Stimulated activated naive CD8-positive, alpha-beta T cell treated with anti-CD3 and anti-CD28 coated beads, Interleukin-15, Interleukin-2, amounts not matched to agents 100 U/mL and 50 U/mL, for 24 hours (primary cell): ENCODE data around the gene SEC23B.
"Not testable (repeated sequence)": the region's sequence is repeated elsewhere in the genome, so short reads cannot be mapped to it uniquely, and the experiment has no call there.

Experiments
- ATAC-seq: fragments of 150-1000 bp; cut with Tn5 transposase; one replicate; pipeline ENCODE4 v1.10.0; 2021
- DNase-seq: peaks from one replicate; pipeline ENCODE4 v3.0.0; 2021

Gene SEC23B

DNA sequence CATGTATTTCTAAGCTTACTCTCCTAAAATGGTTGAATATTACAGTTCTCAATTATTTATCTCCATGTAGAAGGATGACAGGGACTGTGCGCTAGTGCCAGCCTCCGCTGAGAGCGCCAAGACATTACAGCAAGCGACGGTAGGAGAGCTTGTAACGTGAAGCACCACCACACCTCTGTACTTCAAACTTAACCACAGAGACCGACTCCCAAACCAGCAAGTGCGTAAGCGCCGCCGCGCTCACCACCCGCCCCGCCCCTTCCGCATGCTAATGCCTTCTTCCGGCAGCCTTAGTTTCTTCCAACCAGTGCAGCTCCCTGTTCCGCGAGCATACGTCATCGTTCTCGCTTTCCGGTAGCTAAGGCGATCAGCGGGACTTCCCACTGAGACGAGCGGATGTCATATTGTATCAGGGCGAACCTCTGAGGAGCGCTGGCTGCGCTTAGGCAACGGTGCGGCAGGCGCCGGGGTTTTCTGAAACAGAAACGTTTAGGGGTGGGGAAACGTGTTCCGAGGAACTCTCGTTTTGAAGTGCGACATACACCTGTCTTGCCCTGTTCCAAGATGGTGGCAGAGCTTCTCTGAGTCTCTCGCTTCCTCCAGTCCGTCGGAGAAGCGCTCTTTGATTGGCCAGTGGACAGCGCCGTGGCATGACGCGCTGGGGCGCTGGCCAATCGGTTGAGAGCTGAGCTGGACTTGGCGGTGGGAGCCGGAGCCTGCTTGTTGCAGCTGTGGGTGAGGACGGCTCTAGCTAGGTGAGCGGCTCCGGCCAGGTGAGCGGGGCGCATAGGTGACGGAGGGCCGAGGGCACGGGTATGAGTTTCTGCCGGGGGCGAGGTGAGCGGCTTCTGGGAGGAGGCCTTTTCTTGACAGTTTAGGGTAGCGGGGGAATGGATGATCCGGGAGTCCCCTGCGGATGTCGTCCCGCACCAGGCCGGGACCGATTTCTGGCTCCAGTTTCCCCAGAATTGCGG lies at the start of gene SEC23B:
Gene SEC23B (plus strand): TSS at position 723 of the 974 bp plus-strand sequence. CDS start 2,896 bp downstream, outside the sequence.
- ATAC-seq = peak; percentile 97
- peak; percentile 98 for DNase-seq

DNA sequence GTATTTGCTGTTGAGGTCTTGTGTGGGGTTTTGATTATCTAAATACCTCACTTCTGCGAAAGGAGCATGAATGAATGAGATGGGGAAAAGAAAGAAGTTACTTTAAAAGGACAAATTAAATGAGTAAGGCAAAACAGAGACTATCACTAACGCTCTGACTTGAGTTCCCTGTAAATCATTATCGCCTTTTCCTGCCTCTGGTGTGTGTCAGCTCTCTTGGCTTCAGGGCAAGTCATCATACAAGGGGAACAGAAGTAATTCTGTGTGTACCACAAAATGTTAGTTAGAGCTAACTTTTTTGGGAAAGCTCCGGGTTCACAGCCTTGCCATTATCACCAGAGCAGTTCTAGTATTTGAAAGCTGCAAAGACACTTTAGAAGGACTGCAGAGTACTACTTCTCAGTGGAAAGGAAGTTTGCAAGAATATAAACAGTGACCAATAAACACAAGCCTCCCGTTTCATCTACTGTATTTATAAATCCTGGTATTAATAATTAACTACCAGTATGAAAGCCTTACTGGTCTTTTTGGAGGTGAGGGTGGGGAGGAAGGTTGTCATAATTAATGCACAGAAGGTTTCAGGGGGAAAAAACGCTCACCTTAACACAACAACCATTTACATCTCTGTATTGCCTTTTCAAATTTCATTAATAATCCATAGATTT lies 42.1 kb upstream of the SEC23B start:
- ATAC-seq (no peak), DNase-seq (no peak)

DNA sequence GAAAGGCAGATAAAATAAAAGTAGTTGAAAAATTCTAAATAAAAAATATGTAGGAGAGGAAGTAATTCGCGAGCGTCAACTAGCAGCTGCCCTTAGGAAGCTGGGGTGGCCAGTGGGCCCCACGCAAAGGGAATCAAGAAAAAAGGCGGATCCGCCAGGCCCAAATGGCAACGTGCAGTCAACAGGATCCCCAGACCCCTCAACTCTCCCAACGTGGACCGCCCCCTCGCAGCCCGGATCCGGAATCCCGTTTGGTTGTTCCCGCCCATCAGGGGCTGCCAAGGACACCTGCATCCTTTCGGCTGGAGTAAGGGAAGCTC lies 41.2 kb upstream of the SEC23B start:
- DNase-seq (no peak), ATAC-seq (peak; percentile 28)

DNA sequence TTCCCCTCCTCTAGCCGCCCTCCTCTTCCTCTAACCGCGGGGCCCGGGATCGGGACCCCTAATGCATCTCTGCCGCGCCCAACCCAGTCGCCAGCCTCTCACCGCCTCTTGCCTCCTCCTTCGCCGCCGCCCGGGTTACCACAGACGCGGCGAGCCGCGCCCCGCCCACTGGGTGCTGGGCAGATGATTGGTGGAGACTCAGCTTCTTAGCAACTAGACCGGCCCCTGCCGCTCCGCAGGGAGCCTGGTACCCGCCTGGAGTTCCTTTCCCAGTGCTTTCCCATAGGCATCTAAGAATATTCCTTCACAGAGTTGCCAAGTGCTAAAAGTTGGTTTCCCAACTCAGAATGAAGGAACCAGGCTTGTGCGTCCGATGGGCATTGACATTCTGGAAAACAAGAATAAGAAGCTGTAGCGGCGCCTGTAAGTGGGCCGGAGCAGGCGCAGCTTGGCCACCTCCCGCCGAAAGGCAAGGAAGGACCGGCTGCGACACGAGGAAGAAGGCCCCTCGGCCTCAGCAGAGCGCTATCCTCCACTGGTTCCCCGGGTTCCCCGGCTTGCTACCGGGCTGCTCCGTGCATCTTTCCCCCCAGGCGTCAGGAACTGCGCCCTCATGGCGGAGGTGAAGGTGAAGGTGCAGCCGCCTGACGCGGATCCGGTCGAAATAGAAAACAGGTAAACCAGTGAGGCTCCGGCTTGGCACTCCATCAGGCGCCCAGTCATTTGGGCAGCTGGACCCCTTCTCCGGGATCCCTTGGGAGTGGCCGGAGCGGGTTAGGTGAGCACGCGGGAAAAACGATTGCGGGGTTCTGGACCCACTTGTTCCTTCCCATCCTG lies 40.6 kb upstream of the SEC23B start, which contains the start of the genes DZANK1 and POLR3F:
Gene DZANK1 (minus strand): TSS at position 137 of the 837 bp plus-strand sequence. CDS start 1,672 bp downstream, outside the sequence.
Gene POLR3F (plus strand): TSS at position 497 of the 837 bp plus-strand sequence. CDS start 117 bp downstream, at position 614.
- ATAC-seq (peak; percentile 99), DNase-seq (peak; percentile 95)

DNA sequence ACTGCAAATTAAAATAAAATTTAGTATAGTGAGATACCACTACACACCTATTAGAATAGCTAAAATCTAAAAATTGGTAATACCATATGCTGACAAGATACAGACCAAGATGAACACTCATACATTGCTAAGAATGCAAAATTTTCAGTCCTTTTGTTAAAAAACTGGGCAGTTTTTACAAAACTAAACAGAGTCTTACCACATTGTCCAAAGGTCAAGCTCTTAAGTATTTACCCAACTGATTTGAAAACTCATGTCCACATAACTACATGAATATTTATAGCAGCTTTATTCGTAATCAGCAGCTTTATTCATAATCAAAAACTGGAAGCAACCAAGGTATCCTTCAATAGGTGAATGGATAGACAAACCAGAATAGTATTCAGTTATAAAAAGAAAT lies 30.5 kb upstream of the SEC23B start:
- no peak for DNase-seq
- ATAC-seq = no peak

DNA sequence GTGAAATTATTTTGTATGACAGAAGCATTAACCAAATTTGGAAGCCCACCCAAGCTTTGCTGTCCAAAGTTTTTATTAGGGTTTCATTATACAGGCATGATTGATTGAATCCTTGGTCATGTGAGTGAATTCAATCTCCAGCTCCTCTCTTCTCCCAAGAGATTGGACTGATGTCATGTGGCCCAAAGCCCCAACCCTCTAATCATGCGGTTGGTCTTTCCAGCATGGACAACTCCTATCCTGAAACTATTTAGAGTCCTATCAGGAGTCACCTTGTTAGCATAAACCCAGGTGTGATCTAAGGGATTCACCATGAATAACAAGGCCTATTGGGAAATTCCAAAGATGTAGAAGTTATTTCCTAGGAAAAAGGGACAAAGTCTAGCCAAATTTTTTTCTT lies 29.9 kb upstream of the SEC23B start:
- ATAC-seq = no peak
- no peak for DNase-seq

DNA sequence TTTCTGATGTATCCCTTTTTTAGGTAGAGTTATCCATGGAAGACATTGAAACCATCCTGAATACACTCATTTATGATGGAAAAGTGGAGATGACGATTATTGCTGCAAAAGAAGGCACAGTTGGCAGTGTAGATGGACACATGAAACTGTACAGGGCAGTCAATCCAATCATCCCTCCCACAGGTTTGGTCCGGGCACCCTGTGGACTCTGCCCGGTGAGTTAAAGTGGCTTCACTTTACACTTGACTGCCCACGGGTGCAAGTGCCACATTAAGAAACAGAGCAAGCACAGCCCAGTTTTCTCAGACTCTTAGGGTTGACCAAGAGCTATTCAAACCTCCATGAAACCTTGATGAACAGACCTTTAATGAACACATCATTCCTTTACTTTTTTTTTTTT lies 26.1 kb upstream of the SEC23B start:
- DNase-seq = no peak
- no peak for ATAC-seq

DNA sequence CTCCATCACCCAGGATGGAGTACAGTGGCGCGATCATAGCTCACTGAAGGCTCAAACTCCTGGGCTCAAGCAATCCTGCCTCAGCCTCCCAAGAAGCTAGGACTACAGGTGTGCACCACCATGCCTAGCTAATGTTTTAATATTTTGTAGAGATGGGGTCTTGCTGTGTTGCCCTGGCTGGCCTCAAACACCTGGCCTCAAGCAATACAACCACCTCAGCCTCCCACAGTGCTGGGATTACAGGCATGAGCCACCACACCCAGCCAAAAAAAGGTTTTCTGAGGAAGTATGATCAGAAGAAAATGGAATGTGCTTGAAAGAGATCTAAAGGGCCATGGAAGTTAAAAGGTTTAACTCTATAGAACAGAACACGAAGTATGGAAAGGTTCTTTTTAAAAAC lies 19.4 kb upstream of the SEC23B start:
- DNase-seq (no peak), ATAC-seq (no peak)

DNA sequence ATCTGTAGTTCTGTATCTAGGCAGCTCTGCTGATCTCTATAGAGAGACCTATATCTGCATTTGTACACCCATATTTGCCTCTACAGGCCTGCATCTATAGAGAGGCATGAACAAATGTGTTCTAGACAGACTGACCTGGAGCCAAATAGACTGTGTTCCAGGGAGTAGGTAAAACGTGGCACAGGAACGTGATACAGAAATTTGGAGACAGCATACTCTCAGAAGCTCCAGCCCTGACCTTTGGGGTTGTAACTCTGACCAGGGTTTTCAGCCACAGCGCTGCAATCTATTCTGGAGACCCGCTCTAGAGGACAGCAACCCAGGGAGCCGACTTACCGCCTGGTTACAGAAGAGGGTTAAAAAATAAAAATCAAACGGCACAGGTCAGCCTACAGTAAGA lies 11.7 kb upstream of the SEC23B start:
- ATAC-seq = peak; percentile 12
- no peak for DNase-seq

DNA sequence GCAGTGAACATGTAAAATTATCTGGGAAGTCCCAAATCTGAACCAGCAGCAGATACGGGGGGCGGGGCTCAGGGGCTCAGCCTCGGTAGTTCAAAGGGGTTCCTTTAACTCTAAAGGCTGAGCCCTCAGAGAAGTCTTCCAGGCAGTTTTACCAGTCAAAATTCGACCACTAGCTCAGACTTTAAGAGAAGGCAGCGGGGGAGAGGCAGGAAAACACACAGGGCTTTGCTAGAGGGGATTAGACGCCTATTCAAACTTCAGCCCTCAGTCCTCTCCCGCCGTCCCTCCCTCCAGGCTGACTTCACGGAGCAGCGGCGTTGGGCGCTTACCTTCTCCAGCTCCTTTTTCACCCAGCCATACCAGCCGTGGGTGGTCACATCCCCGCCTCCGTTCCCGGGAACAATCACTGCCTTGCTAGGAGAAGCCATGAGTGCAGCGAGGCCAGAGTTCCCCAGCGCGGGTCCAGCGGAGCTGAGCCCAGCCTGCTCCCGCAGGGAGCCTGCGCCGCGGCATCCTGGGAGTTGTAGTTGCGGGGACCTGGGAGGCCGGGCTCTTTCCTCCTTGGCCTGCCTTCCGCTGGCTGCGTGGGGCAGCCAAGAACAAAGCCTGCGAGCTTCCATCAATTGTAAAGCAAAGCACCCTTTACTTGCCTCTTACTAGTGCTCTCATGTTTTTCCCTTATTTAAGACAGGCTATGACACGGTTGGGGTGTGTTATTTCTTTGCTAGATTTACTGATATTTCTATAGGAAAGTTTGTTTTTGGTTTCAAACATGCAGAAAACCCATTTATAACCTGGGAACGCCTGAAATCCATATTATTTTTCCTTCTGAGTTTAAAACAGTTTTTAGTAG lies 10.8 kb upstream of the SEC23B start, which contains the start of gene RBBP9:
Gene RBBP9 (minus strand): TSS at position 486 of the 853 bp plus-strand sequence. CDS start 58 bp downstream, at position 428.
- DNase-seq (peak; percentile 83), ATAC-seq (peak; percentile 99)

DNA sequence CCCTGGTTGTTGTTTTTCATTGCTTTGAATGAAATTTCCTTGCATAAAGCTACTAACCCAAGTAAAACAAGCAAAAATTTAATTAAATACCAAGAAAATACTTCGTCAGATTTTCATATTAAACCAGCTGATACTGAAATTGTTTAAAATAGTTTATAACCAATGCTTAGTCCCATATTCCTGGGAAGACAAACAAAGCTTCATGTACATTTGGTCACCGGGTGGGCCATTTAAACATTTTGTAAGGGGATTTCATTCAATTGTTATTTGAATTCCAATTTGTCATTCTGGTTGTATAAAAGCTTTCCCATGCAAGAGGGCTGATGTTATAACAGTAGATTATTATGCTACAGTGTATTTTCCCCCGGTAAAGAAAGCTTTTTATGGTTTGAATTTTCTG lies 10.1 kb upstream of the SEC23B start:
- DNase-seq (no peak), ATAC-seq (no peak)

DNA sequence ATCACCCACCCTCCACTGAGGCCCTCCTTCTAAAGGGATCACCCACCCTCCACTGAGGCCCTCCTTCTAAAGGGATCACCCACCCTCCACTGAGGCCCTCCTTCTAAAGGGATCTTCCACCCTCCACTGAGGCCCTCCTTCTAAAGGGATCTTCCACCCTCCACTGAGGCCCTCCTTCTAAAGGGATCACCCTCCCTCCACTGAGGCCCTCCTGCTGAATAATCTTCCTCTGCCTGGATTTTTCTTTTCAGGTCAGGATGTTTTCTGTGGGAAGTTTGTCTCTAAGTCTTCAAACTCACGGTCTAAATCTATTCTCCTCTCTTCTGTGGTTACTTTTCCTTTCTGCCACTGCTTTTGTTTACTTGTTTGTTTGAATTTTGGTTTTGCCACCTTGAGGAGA lies 6.1 kb upstream of the SEC23B start:
- DNase-seq, ATAC-seq: not testable (repeated sequence)

DNA sequence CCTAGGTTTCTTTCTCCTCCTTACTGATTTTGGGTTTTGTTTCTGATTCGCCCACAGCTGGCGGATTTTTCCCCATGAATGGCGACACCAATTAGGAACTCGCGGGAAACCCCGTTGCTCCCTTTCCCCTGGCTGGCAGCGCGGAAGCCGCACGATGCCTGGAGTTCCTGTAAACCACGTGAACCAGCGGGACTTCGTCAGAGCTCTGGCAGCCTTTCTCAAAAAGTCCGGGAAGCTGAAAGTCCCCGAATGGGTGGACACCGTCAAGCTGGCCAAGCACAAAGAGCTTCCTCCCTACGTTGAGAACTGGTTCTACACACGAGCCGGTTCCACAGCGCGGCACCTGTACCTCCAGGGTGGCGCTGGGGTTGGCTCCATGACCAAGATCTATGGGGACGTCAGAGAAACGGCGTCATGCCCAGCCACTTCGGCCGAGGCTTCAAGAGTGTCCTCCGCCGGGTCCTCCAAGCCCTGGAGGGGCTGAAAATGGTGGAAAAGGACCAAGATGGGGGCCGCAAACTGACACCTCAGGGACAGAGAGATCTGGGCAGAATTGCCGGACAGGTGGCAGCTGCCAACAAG lies 3.2 kb upstream of the SEC23B start:
- no peak for ATAC-seq
- no peak for DNase-seq

DNA sequence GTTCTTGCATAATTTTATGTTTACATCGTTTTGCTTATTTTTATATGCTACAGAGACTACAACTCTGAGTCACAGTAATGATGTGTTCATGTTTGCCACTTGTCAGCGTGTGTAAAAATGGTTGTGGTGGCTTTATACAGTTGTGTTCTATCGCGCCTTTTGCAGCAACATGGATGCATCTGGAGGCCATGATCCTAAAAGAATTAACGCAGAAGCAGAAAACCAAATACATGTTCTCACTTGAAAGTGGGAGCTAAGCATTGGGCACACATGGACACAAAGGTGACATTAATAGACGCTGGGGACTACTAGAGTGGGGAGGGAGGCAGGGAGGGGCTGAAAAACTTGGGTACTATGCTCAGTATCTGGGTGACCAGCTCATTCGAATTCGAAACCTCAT lies 996 bp upstream of the SEC23B start:
- ATAC-seq (no peak), DNase-seq (peak; percentile 6)

DNA sequence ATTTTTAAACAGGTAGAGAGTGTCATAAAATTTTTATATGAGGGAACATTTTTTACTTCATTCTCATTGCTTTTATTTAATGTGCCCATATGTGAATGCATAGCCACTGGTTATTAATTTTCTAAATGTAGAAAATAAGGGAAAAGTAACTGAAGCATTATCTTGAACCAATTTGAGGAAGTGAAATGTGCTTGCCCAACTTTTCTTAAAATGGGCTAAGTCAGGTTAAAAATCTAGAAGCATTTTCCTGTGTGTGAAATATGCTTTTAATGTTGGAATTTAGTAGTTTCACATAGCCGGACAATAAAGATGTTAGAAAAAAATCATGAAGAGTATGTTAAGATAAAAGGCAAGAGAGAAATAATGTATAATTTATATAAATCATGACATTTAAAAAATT lies 3.8 kb downstream of the SEC23B start:
- no peak for ATAC-seq
- DNase-seq = no peak

DNA sequence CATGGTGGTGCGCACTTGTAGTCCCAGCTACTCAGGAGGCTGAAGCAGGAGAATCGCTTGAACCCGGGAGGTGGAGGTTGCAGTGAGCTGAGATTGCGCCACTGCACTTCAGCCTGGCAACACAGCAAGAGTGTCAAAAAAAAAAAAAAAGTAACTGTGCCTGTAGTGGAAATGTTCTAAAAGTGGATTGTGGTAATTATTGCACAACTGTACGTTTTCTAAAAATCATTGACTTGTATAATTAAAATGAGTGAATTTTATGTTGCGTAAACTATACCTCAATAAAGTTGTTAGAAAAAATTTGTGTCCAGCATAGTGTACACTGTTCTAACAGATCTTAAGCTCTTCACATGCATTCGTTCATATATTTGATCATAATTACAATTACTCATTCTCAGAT lies 5.5 kb downstream of the SEC23B start:
- ATAC-seq = no peak
- DNase-seq = no peak

DNA sequence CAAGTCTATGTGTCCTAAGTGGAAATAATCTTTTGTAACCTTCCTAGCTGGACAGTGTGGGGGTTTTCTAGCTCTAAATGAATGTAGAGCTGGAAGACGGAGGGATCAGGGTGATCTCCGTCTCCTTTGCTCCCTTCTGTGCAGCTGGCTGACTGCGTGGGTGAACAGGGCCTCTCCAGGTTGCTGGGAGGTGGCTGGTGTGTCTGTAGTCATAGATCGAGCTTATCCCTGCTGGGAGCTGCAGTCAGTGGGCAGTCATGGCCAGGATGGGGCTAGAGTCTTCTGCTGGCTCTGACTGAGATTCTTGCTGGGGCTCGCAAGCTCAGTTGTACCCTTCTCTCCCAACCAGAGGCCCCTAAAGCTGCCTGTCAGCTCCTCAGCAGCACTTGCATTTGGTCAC lies 6.4 kb downstream of the SEC23B start:
- ATAC-seq (no peak), DNase-seq (no peak)

DNA sequence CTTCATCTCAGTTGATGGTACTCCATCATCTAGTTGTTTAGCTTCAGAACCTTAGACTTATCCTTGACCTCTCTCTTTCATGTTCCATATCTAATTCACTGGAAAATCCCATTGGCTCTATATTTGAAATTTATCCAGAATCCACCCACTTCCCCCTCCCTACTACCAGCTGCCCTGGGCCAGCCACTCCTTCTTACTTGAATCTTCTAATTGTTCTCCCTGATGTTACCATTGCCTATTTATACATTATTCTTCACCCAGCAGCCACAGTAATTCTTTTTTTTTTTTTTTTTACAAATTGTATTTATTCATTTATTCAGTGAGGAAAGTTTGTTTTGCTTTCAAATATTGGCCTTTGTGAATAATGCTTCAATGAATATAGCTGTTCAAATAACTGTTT lies 8.2 kb downstream of the SEC23B start:
- DNase-seq (no peak), ATAC-seq (no peak)

DNA sequence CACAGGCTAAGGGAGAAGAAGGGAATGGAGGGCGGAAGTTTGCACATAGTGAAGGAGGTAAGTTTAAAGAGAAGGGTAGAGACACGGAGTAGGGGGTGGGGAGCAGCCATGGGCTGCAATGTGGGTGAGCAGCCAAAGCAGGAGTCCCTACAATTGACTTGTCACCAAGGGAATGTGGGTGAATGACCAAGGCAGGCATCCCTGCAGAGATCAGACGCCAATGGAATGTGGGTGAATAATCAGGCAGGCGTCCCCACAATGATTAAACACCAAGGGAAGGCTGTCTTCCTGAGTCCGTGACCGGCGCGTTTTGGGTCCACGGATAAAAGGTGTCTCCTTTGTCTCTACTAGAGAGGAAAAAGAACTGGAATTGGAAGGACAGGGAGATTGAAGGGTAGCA lies 14.3 kb downstream of the SEC23B start:
- ATAC-seq, DNase-seq: not testable (repeated sequence)

DNA sequence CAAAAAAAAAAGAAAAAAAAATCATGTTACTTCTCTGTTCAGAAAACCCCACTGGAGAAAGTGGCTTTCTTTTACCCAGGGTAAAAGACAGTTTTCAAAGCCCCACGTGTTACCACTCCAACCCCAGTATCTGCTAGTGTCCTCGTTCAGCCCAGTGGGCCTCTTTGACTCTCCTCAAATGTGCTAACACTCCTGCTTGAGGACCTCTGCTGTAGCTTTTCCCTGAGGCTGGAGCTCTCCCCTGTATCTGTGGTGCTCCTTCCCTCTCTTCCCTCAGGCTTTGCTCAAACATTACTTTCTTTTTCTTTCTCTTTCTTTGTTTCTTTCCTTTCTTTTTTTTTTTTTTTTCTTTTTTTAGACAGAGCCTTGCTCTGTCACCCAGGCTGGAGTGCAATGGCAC lies 15.3 kb downstream of the SEC23B start:
- ATAC-seq (no peak), DNase-seq (no peak)

DNA sequence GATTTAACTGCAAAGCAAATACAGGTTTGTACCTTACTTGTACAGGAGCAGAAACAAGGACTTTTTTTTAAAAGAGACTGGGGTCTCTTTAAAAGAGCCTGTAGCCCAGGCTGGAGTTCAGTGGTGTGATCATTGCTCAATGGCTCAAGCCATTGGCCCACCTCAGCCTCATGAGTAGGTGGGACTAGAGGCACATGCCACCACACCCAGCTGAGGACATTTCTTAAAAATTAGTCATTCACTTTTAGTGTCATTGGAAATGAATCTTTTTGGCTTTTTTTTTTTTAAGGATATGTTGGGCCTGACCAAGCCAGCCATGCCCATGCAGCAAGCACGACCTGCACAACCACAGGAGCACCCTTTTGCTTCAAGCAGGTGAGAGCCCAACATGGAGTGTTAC lies 16.9 kb downstream of the SEC23B start:
- DNase-seq (no peak), ATAC-seq (no peak)
